NCI-H82 (cell line): Measurements from ENCODE around the gene ATP10A.

Experiments
- DNase-seq: peaks from one replicate; lab custom pipeline; 2025; lab: John Stamatoyannopoulos, UW

ATP10A gene

GRCh38 chr15:25700916-25701315, 162.2 kb downstream of the ATP10A start:
- no peak for DNase-seq

- no peak for DNase-seq
These were observed 165.5 kb downstream of the ATP10A start for GRCh38 chr15:25697586-25697985.

- no peak for DNase-seq
These were observed 167.0 kb downstream of the ATP10A start for GRCh38 chr15:25695875-25696760.

GRCh38 chr15:25694823-25695312, 168.3 kb downstream of the ATP10A start:
- no peak for DNase-seq

- peak; percentile 8 for DNase-seq
These were observed 168.9 kb downstream of the ATP10A start for GRCh38 chr15:25694239-25694584.

GRCh38 chr15:25693321-25694238, 169.5 kb downstream of the ATP10A start:
- DNase-seq: peak; percentile 67

- DNase-seq: peak; percentile 51
These were observed 171.3 kb downstream of the ATP10A start for GRCh38 chr15:25691544-25692430.

- no peak for DNase-seq
These were observed 172.2 kb downstream of the ATP10A start for GRCh38 chr15:25690673-25691543.

GRCh38 chr15:25689592-25689991, 173.5 kb downstream of the ATP10A start:
- DNase-seq: peak; percentile 43

GRCh38 chr15:25688166-25688565, 175.0 kb downstream of the ATP10A start:
- no peak for DNase-seq

- DNase-seq: no peak
These were observed 175.4 kb downstream of the ATP10A start for GRCh38 chr15:25687689-25688088.

- no peak for DNase-seq
These were observed 175.9 kb downstream of the ATP10A start for GRCh38 chr15:25687276-25687675.

- no peak for DNase-seq
These were observed 176.3 kb downstream of the ATP10A start for GRCh38 chr15:25686780-25687179.

GRCh38 chr15:25684521-25685431, 178.4 kb downstream of the ATP10A start:
- no peak for DNase-seq

GRCh38 chr15:25683911-25684310, 179.2 kb downstream of the ATP10A start:
- DNase-seq: no peak

- DNase-seq: no peak
These were observed 179.7 kb downstream of the ATP10A start for GRCh38 chr15:25683415-25683814.

GRCh38 chr15:25682340-25682739, 180.8 kb downstream of the ATP10A start:
- DNase-seq: no peak

- DNase-seq: no peak
These were observed 182.5 kb downstream of the ATP10A start for GRCh38 chr15:25680686-25681025.

- no peak for DNase-seq
These were observed 183.0 kb downstream of the ATP10A start for GRCh38 chr15:25679964-25680685.
